OCI-LY7 (cell line): ENCODE measurements around the gene PIK3R4. TPM values are rescaled to one million over a fixed set of nuclear protein-coding genes. Genes with fewer than 3 reads are reported as not detected.

Source experiments
- BruUV-seq: library from RNA; stranded (reverse); fragments of 400-500 nt; replicated peaks from 2 replicates; lab custom pipeline; 2021; lab: Mats Ljungman, UMichigan
- CTCF ChIA-PET: fragments of 300-600 bp; sonication (Branson Sonifier 250); formaldehyde crosslinking; loops from one replicate; lab custom pipeline; 2022; ENCODE audit warnings: antibody characterized with exemption; ENCODE audit not compliant: unreplicated experiment; lab: Charles Lee
- POLR2A ChIA-PET: fragments of 300-600 bp; sonication (Branson Sonifier 250); formaldehyde crosslinking; loops from one replicate; lab custom pipeline; 2022; ENCODE audit warnings: antibody characterized with exemption; lab: Charles Lee
- DNase-seq: peaks from one replicate; pipeline ENCODE4 v3.0.0-alpha.2; 2015; ENCODE audit warnings: low spot score
- H2AFZ ChIP-seq: fragments of 200-600 bp; sonication (generic), shearing (Covaris generic); 2 replicates; pipeline ENCODE4 v1.6.1; 2014; ENCODE audit warnings: mild to moderate bottlenecking, antibody characterized with exemption, low read length, moderate library complexity
- H3K27ac ChIP-seq: fragments of 200-600 bp; sonication (generic); 2 replicates; pipeline ENCODE4 v1.5.1; 2014; ENCODE audit warnings: mixed run types, low read depth, mild to moderate bottlenecking, moderate library complexity, low read length, inconsistent platforms; ENCODE audit not compliant: poor library complexity, severe bottlenecking
- H3K36me3 ChIP-seq: fragments of 200-600 bp; sonication (generic); 2 replicates; pipeline ENCODE4 v1.6.1; 2014; ENCODE audit warnings: mild to moderate bottlenecking, antibody characterized with exemption, low read length, moderate library complexity, mixed read lengths; ENCODE audit not compliant: insufficient read depth
- H3K4me1 ChIP-seq: fragments of 200-600 bp; sonication (generic); 2 replicates; pipeline ENCODE4 v1.5.1; 2014; ENCODE audit warnings: mild to moderate bottlenecking, low read length; ENCODE audit not compliant: insufficient read depth, poor library complexity, severe bottlenecking
- H3K4me2 ChIP-seq: fragments of 200-600 bp; sonication (generic); 2 replicates; pipeline ENCODE4 v1.6.1; 2014; ENCODE audit warnings: mild to moderate bottlenecking, low read length
- H3K4me3 ChIP-seq: fragments of 200-600 bp; sonication (generic); 2 replicates; pipeline ENCODE4 v1.5.1; 2014; ENCODE audit warnings: mild to moderate bottlenecking, low read depth, low read length; ENCODE audit not compliant: poor library complexity, severe bottlenecking
- H3K79me2 ChIP-seq: fragments of 200-600 bp; sonication (generic); 2 replicates; pipeline ENCODE4 v1.6.1; 2016; ENCODE audit warnings: low read depth, mild to moderate bottlenecking, low read length, moderate library complexity, mixed read lengths; ENCODE audit not compliant: insufficient read depth
- H3K9me2 ChIP-seq: fragments of 200-600 bp; sonication (generic); 2 replicates; pipeline ENCODE4 v1.6.1; 2016; ENCODE audit warnings: mild to moderate bottlenecking, low read length, mixed read lengths; ENCODE audit not compliant: insufficient read depth
- H3K9me3 ChIP-seq: fragments of 200-600 bp; sonication (generic); 2 replicates; pipeline ENCODE4 v1.6.1; 2014; ENCODE audit warnings: mild to moderate bottlenecking, mixed run types, low read length, mixed read lengths
- H4K20me1 ChIP-seq: fragments of 200-600 bp; sonication (generic); 2 replicates; pipeline ENCODE4 v1.6.1; 2014; ENCODE audit warnings: mild to moderate bottlenecking, antibody characterized with exemption, low read length, moderate library complexity, mixed read lengths; ENCODE audit not compliant: insufficient read depth
- EZH2phosphoT487 ChIP-seq: fragments of 200-600 bp; sonication (generic); IDR thresholded peaks from 2 replicates; pipeline ENCODE4 v1.6.1; 2018; ENCODE audit warnings: low read depth, borderline replicate concordance, mild to moderate bottlenecking, mixed run types, antibody characterized with exemption, low read length, moderate library complexity, mixed read lengths
- intact Hi-C: fragments of 100-400 bp; cut with micrococcal nuclease; formaldehyde crosslinking; loops from one replicate; pipeline ENCODE4 v1.10.0; 2022; ENCODE audit not compliant: unreplicated experiment
- total RNA-seq, 2 experiments: library from RNA; depleted of rRNA in 1 of 2; stranded (reverse); fragments of >200 nt in 1 of 2; shearing (Covaris generic) in 1 of 2; gene quantifications; 2 replicates each; pipeline ENCODE4 v1.2.3, GENCODE V29; 2014 to 2022
- TF ChIP-seq, protein P1 (sequence below): fragments of 200-600 bp; sonication (generic); conservative IDR thresholded peaks from 2 replicates; pipeline ENCODE4 v1.5.1; 2014; ENCODE audit warnings: mild to moderate bottlenecking, antibody characterized with exemption, low read length, moderate library complexity, mixed read lengths

PIK3R4 gene
- total RNA-seq, 2 experiments from 2014 or later = 28.7 to 30.3 TPM

GRCh38 chr3:130779031-130779430, 32.4 kb upstream of the PIK3R4 start:
- CTCF ChIA-PET = no interaction called here
- no peaks in the 10 kb centered on the region for H3K79me2 ChIP-seq
- no peak overlapping the region for H2AFZ ChIP-seq
- no peaks in the 10 kb centered on the region for H3K9me3 ChIP-seq
- no peak for DNase-seq
- H3K4me1 ChIP-seq = no peaks in the 10 kb centered on the region
- TF ChIP-seq, protein P1, sequence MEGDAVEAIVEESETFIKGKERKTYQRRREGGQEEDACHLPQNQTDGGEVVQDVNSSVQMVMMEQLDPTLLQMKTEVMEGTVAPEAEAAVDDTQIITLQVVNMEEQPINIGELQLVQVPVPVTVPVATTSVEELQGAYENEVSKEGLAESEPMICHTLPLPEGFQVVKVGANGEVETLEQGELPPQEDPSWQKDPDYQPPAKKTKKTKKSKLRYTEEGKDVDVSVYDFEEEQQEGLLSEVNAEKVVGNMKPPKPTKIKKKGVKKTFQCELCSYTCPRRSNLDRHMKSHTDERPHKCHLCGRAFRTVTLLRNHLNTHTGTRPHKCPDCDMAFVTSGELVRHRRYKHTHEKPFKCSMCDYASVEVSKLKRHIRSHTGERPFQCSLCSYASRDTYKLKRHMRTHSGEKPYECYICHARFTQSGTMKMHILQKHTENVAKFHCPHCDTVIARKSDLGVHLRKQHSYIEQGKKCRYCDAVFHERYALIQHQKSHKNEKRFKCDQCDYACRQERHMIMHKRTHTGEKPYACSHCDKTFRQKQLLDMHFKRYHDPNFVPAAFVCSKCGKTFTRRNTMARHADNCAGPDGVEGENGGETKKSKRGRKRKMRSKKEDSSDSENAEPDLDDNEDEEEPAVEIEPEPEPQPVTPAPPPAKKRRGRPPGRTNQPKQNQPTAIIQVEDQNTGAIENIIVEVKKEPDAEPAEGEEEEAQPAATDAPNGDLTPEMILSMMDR = no peak
- no peak for TF ChIP-seq EZH2phosphoT487
- intact Hi-C loops = no loop called here
- POLR2A ChIA-PET = no interaction called here
- no peak overlapping the region for H3K4me2 ChIP-seq
- no peaks in the 10 kb centered on the region for H4K20me1 ChIP-seq
- no peak overlapping the region for H3K27ac ChIP-seq
- H3K9me2 ChIP-seq = no peaks in the 10 kb centered on the region
- no peaks in the 10 kb centered on the region for H3K36me3 ChIP-seq
- no TSS peak for BruUV-seq
- H3K4me3 ChIP-seq = no peak overlapping the region

DNA sequence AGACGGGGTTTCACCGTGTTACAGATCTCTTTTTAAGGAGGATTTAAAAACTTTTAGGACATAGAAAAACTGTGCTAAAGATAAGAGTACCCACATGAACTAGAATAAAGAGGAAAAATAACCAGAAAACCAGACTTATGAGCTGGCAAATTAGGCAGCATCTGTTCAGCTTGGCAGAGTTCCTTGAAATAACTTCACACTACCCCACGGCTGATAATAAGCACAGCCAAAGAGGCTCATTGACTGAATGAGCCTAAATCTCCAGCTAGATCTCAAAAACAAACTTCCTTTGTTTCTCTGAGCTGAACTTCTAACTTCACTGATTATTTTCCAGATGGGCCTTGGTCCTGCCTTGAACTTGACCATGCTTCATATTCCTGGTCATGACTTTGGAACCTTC, 26.7 kb upstream of the PIK3R4 start:
- Histone ChIP-seq H3K27ac (no peak overlapping the region), H3K4me2 (no peak overlapping the region), H3K9me3 (no peaks in the 10 kb centered on the region), H3K9me2 (no peaks in the 10 kb centered on the region), H3K4me1 (no peaks in the 10 kb centered on the region), H2AFZ (no peak overlapping the region), H3K79me2 (no peaks in the 10 kb centered on the region), H3K4me3 (no peak overlapping the region), H4K20me1 (no peaks in the 10 kb centered on the region), H3K36me3 (no peaks in the 10 kb centered on the region)
- TF ChIP-seq, protein P1 = no peak
- TF ChIP-seq EZH2phosphoT487 = no peak
- POLR2A ChIA-PET = no interaction called here
- intact Hi-C loops = no loop called here
- CTCF ChIA-PET = no interaction called here
- BruUV-seq = no TSS peak
- DNase-seq = no peak

DNA sequence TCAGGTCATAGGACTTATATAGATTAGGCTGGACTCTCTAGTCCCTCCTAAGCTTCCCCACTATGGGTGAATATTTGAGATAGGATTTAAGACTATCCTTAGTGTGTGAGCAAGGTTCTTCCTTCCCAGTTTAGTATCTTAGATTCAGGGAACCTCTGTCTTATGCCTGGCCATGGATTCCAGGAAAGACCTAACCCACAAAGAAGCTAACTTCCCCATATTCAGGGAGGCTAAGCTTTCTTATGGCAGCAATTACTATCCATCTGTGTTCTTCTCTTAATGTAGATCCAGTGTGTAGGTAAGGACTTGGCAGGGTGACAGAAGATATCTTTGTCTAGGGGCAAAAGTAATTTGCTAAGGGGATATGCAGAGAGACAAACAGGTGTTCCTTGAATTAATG, 25.5 kb upstream of the PIK3R4 start:
- Histone ChIP-seq H3K79me2 (no peaks in the 10 kb centered on the region), H3K4me1 (no peaks in the 10 kb centered on the region), H3K4me2 (no peak overlapping the region), H3K36me3 (no peaks in the 10 kb centered on the region), H2AFZ (no peak overlapping the region), H3K4me3 (no peak overlapping the region), H4K20me1 (no peaks in the 10 kb centered on the region), H3K27ac (no peak overlapping the region), H3K9me3 (no peaks in the 10 kb centered on the region), H3K9me2 (no peaks in the 10 kb centered on the region)
- intact Hi-C loops = no loop called here
- ChIA-PET CTCF (no interaction called here), POLR2A (no interaction called here)
- TF ChIP-seq, protein P1 = no peak
- TF ChIP-seq EZH2phosphoT487 = no peak
- no TSS peak for BruUV-seq
- DNase-seq = no peak
